Ramos (cell line): ENCODE results near the gene AP1S3.
"Not testable (repeated sequence)": the region's sequence is repeated elsewhere in the genome, so short reads cannot be mapped to it uniquely, and the experiment has no call there.

Experiments used
- in situ Hi-C: fragments of 300-500 bp; cut with MboI; formaldehyde crosslinking; loops from one replicate; pipeline ENCODE4 v1.14.3; 2022; ENCODE audit warnings: low sequenced_read_pairs; ENCODE audit not compliant: unreplicated experiment

The AP1S3 gene

DNA sequence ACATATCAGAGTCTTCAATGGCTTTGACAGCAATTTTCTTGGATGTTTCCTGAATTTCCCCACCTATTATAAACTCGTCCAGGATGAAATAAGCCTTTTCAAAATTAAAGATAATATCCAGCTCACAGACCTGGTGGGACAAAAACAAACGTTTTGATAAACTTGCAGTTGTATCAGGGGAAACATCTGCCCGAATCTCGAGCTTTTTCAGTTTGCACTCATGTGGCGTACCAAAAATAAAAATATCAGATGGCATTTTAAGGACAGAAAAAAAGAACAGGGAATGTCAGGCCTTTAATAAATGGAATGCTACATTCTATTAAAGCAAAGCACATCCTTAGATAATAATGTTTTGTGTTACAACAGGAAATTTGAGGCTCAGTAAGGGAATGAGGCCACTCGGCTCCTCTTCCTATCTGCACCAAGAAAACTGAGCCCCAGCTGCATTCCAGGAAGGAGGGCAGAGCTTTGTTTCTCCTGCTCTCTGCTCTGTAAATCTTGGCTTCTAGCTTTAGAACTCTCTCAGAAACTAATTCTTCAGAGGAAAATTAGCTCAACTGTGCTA lies 72.1 kb downstream of the AP1S3 start:
- in situ Hi-C loops, result no loop called here

DNA sequence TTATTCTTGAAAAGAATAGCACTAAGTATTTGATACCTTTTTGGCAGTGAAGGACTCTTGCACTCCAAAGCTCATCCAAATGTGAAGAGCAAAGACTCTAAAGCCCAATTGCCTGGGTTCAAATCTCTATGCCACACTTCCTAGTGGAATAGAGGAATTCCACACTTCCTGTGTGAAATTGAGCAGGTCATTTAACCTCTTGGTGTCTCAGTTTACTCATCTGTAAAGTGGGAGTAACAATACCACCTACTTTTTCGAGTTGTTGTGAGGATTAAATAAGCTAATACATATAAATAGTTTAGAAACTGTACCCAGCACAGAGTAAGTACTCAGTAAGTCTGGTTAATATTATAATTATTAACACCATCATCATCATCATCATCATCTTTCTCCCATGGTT lies 72.6 kb downstream of the AP1S3 start:
- in situ Hi-C loops, result no loop called here

DNA sequence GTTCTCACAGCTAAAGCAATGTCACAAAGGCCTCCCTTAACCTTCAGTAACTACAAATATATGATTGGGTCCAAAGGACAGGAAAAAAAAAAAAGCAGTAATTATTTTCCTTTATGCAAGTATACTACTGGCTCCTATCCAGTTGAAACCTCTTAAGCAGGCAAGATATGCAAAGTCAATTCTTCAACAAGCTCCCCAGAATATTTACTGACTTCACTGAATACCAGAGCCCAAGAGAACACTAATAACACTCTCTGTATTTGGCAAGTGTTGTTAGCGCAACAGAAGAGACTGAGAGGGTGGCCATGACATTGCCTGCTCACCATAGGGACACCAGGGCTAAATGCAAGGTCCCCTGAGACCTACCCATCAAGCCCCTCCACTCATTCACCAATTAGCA lies 74.5 kb downstream of the AP1S3 start:
- in situ Hi-C loops, result no loop called here

DNA sequence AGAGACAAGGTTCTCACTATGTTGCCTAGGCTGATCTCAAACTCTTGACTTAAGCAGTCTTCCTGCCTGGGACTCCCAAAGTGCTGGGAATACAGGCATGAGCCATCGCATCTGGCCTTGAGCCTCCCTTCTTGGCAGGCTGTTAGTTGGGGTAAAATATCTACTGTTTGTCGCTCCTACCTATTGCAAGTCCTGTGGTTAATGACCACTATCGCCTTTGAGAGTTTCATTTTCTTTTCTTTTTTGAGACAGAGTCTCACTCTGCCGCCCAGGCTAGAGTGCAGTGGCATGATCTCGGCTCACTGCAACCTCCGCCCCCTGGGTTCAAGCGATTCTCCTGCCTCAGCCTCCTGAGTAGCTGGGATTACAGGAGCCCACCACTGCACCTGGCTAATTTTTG lies 75.6 kb downstream of the AP1S3 start:
- in situ Hi-C loops, result not testable (repeated sequence)

DNA sequence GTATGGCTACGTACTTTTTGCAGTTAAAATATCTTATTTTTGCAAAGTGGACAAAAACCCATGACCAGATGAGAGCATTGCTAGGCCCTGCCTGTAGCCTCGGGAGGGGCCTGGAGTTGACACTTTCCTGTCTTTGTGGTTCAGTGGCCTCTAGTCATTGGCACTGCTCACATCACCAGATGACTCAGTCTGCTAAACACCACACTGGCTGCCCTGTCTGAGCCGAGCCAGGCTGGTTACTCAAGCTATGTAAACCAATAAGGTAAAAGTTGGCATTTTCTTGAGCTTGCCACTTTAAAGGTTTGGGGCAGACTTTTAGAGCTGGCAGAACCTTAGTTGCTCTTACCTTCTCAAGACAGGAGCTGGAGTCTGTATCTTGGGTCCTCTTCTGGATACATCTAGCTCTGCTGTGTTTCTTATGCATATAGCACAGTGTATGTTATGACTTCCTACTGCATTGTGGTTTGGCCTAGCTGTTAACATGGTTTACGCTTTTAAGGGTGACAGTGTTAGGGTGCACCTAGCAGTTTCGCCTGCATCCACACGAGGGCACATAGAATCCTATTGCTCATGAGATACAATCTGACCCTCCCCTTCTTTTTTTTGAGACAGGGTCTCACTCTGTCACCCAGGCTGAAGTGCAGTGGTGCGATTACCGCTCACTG lies 76.4 kb downstream of the AP1S3 start:
- in situ Hi-C loops, result no loop called here

DNA sequence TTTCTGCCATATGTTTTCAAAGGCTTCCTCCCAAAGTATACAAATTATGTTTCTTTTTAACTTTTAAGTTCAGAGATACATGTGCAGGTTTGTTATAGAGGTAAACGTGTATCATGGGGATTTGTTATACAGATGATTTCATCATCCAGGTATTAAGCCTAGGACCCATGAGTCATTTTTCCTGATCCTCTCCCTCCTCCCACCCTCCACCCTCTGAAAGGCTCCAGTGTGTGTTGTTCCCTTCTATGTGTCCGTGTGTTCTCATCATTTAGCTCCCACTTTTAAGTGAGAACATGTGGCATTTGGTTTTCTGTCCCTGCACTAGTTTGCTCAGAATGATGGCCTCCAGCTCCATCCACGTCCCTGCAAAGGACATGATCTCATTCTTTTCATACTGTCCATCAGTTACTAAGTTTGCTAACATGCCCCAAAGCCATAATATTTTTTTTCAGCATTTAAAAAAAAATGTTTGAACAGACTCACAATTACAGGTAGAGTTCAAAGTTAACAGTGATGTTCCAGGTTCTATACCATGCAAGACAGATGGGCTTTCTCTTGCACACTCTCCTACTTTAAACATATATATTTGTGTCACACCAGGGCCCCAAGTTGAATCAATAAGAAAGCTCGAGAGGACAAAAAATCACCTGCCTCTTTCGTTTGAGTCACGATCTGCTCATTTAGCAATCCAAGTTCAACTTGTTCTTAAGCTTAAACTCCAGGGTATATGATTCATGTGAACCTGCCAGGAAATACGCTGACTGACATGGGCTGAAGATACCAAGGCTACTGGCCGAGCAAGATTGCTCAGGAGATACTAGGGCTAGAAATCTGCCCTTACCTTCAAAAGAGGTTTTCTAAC lies 77.6 kb downstream of the AP1S3 start:
- in situ Hi-C loops, result no loop called here

DNA sequence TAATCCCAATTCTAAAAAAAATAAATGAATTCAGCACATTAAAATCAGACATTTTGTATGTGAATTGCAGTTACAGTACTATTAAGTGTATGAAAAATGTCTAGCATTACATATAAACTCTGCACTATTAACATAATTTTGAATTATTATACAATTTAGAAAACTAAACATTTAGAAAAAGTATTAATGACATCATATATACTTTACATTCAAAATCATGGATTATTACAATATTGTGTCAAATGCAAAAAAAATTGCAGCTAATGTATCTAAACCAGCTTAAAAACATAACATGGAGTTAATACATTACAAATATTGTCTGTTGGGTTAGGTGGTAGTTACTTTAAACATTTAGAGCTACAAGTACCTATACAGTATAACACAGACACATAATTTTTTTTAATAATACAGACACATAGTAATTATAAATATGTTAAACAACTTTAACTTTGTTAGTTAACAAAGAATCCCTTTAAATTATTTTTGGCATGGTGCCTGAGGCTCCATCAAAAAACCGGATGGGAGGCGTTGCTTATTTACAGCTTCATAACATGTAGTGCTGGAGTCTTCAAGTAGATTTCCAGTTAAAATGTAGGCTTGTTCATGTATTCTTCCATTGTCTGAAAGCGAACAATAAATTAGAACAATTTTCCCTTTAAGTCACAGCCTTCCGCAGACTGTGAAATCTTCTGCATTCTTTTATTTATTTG lies 79.1 kb downstream of the AP1S3 start:
- in situ Hi-C loops, result no loop called here

DNA sequence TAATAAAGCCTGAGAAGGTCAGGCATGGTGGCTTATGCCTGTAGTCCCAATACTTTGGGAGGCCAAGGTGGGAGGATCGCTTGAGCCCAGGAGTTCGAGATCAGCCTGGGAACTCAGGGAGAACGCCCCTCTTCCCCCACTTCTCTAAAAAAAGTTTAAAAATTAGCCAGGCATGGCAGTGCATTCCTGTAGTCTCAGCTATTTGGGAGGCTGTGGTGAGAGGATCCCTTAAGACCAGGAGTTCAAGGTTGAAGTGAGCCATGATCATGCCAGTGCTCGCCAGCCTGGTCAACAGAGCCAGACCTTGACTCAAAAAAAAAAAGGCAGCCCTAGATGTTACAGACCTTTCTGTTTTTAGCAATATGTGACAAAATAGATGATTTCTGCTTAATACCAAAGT lies 83.4 kb downstream of the AP1S3 start:
- in situ Hi-C loops, result no loop called here

- in situ Hi-C loops, result no loop called here
Observed at GRCh38 chr2:223751012-223751411, 86.4 kb downstream of the AP1S3 start.

DNA sequence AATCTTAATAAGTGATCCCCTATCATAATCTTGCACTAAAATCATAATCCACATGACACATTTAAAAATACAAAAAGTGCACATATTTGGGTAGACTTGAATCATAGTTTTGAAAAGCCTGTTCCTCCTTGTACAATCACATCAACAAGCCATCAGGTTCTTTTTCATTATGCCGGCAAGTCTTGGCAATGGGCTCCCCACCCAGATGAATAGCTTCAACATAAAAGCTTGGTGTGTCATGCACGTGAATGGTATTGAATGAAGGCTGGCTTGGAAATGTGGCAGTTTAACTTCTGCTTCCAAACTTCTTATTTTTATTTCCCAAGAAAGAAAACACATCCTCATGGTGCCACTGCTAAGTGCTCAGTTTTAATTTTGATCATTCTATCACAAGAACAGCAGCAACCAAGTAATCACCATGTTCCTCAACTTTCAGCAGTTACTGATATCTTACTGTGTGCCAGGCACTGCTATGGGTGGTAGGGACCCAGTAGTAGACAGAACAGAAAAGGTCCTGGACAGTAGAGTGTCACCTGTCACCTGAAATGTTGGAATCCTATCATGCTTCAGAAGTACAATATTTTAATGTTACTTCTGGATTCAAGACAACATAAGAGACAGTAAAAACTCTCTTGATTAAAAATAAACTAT lies 89.9 kb downstream of the AP1S3 start:
- in situ Hi-C loops, result no loop called here

DNA sequence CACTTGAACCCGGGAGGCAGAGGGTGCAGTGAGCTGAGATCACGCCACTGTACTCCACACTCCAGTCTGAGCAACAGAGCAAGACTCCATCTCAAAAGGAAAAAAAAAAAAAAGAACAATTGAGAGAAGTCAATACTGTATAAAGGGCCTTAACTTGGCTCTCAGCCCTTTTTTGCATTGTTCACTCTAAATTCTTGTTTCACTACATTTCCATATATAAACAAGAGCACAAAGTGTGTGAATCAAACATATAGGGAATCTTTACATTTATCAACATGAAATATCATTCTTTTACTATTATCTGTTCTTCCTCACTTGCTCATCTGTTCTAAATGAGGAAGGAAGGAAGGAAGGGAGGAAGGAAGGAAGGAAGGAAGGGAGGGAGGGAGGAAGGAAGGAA lies 90.8 kb downstream of the AP1S3 start:
- in situ Hi-C loops, result no loop called here

DNA sequence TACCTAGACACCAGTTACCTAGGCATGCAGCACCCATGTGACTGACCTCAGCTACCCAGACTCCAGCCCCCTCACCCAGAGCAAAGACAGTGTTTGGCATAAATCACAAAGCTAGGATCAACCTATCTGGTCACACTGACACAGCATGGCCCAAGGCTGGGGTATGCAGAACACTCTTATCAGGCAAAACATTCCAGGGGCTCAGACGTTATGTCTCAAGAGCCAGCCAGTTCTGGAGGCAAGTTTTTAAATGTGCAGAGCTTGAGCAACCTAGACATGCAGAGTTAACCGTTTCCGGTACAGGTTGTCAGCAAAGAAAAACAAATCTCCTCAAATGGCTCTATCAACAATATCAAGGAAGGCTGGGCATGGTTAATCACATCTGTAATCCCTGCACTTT lies 92.8 kb downstream of the AP1S3 start:
- in situ Hi-C loops, result no loop called here

DNA sequence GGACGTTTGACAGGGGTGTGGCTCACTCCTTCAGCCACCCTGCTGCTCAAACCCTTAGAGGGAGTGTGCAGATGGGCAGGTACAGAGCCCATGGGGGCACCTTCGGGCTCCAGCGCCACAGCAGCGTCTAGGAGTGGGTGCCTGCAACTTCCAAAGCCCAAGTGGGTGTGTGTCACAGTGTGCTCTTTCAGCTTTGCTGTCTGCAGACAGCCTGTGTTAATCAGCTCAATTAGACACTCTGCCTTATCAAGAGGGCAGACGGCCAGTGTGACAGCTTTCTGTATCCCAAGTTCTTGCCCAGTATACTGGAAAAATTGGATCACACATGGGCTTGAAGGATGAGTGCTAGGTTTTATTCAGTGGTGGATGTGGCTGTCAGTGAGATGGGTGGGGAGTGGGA lies 96.7 kb downstream of the AP1S3 start:
- in situ Hi-C loops, result no loop called here

DNA sequence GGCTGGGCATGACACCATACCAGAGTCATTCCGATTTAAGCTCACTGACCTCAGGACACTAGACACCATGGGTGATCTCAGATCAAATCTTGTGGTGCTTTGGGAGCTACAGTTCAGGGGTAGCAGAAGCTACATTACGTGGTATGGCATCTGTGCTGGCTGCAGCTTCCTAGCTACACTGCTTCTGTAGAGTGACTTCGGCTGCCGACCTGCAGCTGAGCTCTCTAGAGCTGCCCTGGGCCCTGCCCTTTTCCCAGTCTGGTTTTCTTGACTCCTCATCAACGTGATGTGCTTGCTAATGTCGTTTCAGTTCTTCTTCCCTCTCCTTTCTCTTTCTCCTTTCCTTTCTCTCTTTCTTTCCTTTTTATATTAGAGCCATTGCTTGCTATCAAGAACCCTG lies 100.2 kb downstream of the AP1S3 start:
- in situ Hi-C loops, result no loop called here

- in situ Hi-C loops, result no loop called here
Observed at GRCh38 chr2:223736488-223736887, 100.9 kb downstream of the AP1S3 start.

DNA sequence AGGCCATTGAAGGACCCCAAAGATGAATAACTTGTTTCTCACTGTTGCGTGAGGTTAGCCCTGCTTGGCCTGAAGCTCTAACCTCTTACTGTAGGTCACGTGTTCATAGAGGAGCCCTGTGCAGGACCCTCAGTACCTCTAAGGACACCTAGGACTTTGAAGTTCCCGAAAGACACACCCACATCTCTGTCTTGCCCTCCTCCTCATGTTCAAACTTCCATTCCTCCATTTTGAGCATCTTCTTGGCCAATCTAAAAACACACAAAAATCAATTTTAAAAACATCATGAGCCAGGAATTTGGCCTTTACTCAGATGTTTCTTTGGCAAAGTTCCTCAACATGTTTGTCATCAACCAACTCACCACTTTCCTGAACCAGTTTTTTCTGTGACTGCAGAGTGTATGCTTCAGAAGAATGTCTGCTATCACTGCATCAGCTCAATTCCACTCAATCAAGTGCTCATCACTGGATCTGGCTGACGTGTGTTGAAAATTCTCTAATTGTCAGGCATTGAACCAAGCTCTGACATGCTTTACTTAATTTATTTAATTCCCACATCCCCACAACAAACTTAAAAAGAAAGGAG lies 101.6 kb downstream of the AP1S3 start:
- in situ Hi-C loops, result no loop called here

DNA sequence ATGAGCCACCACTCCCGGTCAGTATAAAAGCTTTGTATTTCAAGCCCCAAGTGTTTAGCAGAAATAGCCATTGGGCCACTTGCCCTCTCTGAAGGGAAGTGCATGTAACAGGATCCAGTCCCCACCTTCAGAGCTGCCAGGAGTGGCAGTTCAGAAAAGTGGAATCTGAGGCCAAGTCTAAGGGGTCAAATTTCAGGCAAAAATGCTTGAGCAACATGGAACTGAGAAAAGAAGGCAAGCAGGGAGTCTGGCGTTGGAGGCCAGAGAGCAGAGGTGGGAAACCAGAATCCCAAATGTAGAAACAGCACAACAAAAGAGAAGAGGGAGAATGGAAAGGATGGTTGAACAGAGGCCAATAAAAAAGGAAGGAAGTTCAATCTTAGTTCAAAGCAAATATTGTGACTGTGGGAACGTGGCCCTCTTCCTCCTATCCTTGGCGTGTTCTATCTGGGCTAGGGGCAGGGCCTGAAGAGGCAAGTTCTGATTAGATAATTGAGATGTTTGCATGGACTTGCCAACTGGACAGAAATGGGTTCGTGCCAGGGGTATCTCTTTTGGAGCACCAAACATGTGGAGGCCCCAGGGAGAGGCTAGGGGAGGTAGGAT lies 102.2 kb downstream of the AP1S3 start:
- in situ Hi-C loops, result no loop called here

GRCh38 chr2:223734346-223734745 lies 103.0 kb downstream of the AP1S3 start:
- in situ Hi-C loops, result no loop called here

- in situ Hi-C loops, result no loop called here
Observed at GRCh38 chr2:223732346-223732745, 105.0 kb downstream of the AP1S3 start.

DNA sequence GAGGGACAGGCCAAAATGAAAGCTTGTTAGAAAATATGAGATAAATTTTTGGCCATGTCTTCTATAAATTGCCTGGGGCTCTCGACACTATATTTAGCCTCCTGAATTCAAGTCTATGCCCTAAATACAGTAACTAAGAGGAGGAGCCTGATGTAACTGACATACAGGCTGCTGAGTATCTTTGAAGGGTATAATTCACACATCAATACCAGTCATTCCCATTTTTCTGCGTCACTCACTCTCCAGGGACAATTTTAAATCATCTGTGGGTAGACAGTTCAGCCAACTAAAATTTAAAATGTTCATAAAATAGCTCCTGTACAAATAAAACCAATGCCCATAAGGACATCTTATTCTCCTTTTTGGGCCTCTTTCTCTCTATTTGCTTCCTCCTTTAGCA lies 105.9 kb downstream of the AP1S3 start:
- in situ Hi-C loops, result no loop called here
